HEK293 (cell line): ENCODE data around the gene SYT14.

ENCODE experiments used
- CTCF ChIA-PET: fragments of 350-600 bp; formaldehyde crosslinking; extraction: SDS; loops from one replicate; lab custom pipeline; 2021; ENCODE audit warnings: antibody characterized with exemption; lab: Yijun Ruan, JAX
- POLR2A ChIA-PET: fragments of 300-600 bp; formaldehyde crosslinking; extraction: SDS; loops from one replicate; lab custom pipeline; 2020; ENCODE audit warnings: antibody characterized with exemption, inconsistent platforms; lab: Yijun Ruan, JAX
- H3K27ac ChIP-seq: fragments of 200-500 bp; sonication (Bioruptor generic); 2 replicates; pipeline ENCODE4 v1.5.1; 2014; ENCODE audit warnings: low read depth, low read length, control low read depth, inconsistent platforms; ENCODE audit errors: extremely low read depth
- H3K36me3 ChIP-seq, 2 experiments: fragments of 200-500 bp in 1 of 2; sonication (Bioruptor generic) in 1 of 2; 1 replicate in 1 of 2; 2 replicates in 1 of 2; pipeline ENCODE4 v1.5.1; 2014 to 2017; ENCODE audit warnings: inconsistent platforms in 2 of 2, low read length in 2 of 2; ENCODE audit not compliant: control insufficient read depth in 2 of 2, insufficient read depth in 1 of 2
- H3K4me1 ChIP-seq: fragments of 200-500 bp; sonication (Bioruptor generic); 2 replicates; pipeline ENCODE4 v1.5.1; 2014; ENCODE audit warnings: mild to moderate bottlenecking, low read length, inconsistent platforms; ENCODE audit not compliant: control insufficient read depth, insufficient read depth
- H3K4me3 ChIP-seq: 2 replicates; pipeline ENCODE4 v1.5.1; 2011; ENCODE audit warnings: low read depth, mild to moderate bottlenecking, control low read depth, low read length, moderate library complexity
- H3K9me3 ChIP-seq: fragments of 200-500 bp; sonication (Bioruptor generic); 2 replicates; pipeline ENCODE4 v1.5.1; 2014; ENCODE audit warnings: low read depth, low read length, inconsistent platforms; ENCODE audit not compliant: control insufficient read depth, insufficient read depth
- BCL11A ChIP-seq: fragments of 450-650 bp; formaldehyde crosslinking; IDR thresholded peaks from 2 replicates; pipeline ENCODE4 v1.5.1; 2016; ENCODE audit warnings: low read depth, missing biosample characterization, missing genetic modification characterization
- FEZF1 ChIP-seq: fragments of 450-650 bp; formaldehyde crosslinking; IDR thresholded peaks from 2 replicates; pipeline ENCODE4 v1.5.1; 2016; ENCODE audit warnings: missing biosample characterization, missing genetic modification characterization
- KLF8 ChIP-seq: fragments of 450-650 bp; formaldehyde crosslinking; IDR thresholded peaks from 2 replicates; pipeline ENCODE4 v1.5.1; 2016; ENCODE audit warnings: missing biosample characterization, missing genetic modification characterization
- OSR2 ChIP-seq: fragments of 450-650 bp; formaldehyde crosslinking; IDR thresholded peaks from 2 replicates; pipeline ENCODE4 v1.5.1; 2016; ENCODE audit warnings: missing biosample characterization, missing genetic modification characterization
- OVOL3 ChIP-seq: fragments of 450-650 bp; formaldehyde crosslinking; IDR thresholded peaks from 2 replicates; pipeline ENCODE4 v1.5.1; 2016; ENCODE audit warnings: missing biosample characterization, missing genetic modification characterization
- REPIN1 ChIP-seq: fragments of 450-650 bp; formaldehyde crosslinking; IDR thresholded peaks from 2 replicates; pipeline ENCODE4 v1.5.1; 2017; ENCODE audit warnings: missing biosample characterization, missing genetic modification characterization, low read depth
- SP7 ChIP-seq: fragments of 450-650 bp; formaldehyde crosslinking; IDR thresholded peaks from 2 replicates; pipeline ENCODE4 v1.5.1; 2016; ENCODE audit warnings: missing biosample characterization, missing genetic modification characterization
- TCF7L2 ChIP-seq: IDR thresholded peaks from 2 replicates; pipeline ENCODE4 v1.6.1; 2011; ENCODE audit warnings: low read depth, mild to moderate bottlenecking, inconsistent platforms, low read length, moderate library complexity, borderline replicate concordance
- ZNF155 ChIP-seq: fragments of 450-650 bp; formaldehyde crosslinking; IDR thresholded peaks from 2 replicates; pipeline ENCODE4 v1.5.1; 2016; ENCODE audit warnings: missing biosample characterization, missing genetic modification characterization
- ZNF202 ChIP-seq: fragments of 450-650 bp; formaldehyde crosslinking; IDR thresholded peaks from 2 replicates; pipeline ENCODE4 v1.5.1; 2016; ENCODE audit warnings: missing biosample characterization, missing genetic modification characterization, borderline replicate concordance
- ZNF433 ChIP-seq: fragments of 450-650 bp; formaldehyde crosslinking; IDR thresholded peaks from 2 replicates; pipeline ENCODE4 v1.5.1; 2016; ENCODE audit warnings: missing biosample characterization, missing genetic modification characterization, low read depth
- ZNF621 ChIP-seq: fragments of 450-650 bp; formaldehyde crosslinking; IDR thresholded peaks from 2 replicates; pipeline ENCODE4 v1.5.1; 2017; ENCODE audit warnings: missing biosample characterization, missing genetic modification characterization
- ZNF629 ChIP-seq: fragments of 450-650 bp; formaldehyde crosslinking; IDR thresholded peaks from 2 replicates; pipeline ENCODE4 v1.5.1; 2017; ENCODE audit warnings: missing biosample characterization, missing genetic modification characterization
- ZNF664 ChIP-seq: fragments of 450-650 bp; formaldehyde crosslinking; IDR thresholded peaks from 2 replicates; pipeline ENCODE4 v1.5.1; 2016; ENCODE audit warnings: missing biosample characterization, missing genetic modification characterization
- ZNF843 ChIP-seq: fragments of 450-650 bp; formaldehyde crosslinking; IDR thresholded peaks from 2 replicates; pipeline ENCODE4 v1.5.1; 2016; ENCODE audit warnings: missing biosample characterization, missing genetic modification characterization
- ZXDB ChIP-seq: fragments of 450-650 bp; formaldehyde crosslinking; IDR thresholded peaks from 2 replicates; pipeline ENCODE4 v1.5.1; 2016; ENCODE audit warnings: missing biosample characterization, missing genetic modification characterization
- TF ChIP-seq, protein P1 (sequence below): fragments of 450-650 bp; formaldehyde crosslinking; IDR thresholded peaks from 2 replicates; pipeline ENCODE4 v1.5.1; 2017; ENCODE audit warnings: missing biosample characterization, missing genetic modification characterization
- TF ChIP-seq, protein P2 (sequence below): fragments of 450-650 bp; formaldehyde crosslinking; IDR thresholded peaks from 2 replicates; pipeline ENCODE4 v1.5.1; 2017; ENCODE audit warnings: missing biosample characterization, missing genetic modification characterization
- TF ChIP-seq, protein P3 (sequence below): fragments of 450-650 bp; formaldehyde crosslinking; IDR thresholded peaks from 2 replicates; pipeline ENCODE4 v1.5.1; 2016; ENCODE audit warnings: missing biosample characterization, missing genetic modification characterization
- TF ChIP-seq, protein P4 (sequence below): fragments of 450-650 bp; formaldehyde crosslinking; IDR thresholded peaks from 2 replicates; pipeline ENCODE4 v1.5.1; 2016; ENCODE audit warnings: missing biosample characterization, missing genetic modification characterization, borderline replicate concordance
- TF ChIP-seq, protein P5 (sequence below): fragments of 450-650 bp; formaldehyde crosslinking; IDR thresholded peaks from 2 replicates; pipeline ENCODE4 v1.5.1; 2016; ENCODE audit warnings: missing biosample characterization, missing genetic modification characterization, borderline replicate concordance

The SYT14 gene

DNA sequence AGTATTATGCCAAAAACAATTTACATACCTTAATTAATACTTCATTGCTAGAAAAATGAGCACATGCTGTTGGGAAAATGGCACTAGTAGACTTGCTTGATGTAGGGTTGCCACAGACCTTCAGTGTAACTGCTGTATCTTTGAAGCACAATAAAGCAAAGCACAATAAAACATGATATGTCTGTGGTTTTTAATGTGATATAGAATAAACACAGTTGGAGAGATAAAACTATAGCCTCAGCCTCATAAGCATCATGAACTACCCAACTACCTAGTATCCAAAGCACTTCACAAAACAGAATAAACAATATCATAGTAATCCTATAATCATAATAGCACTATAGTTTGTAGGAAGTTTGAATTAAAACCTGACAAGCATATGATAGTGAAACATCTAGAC is 143.5 kb downstream of the SYT14 start (continued):
- TF ChIP-seq REPIN1 (tag by site-specific recombination) (0 out of 2 replicates have a peak, but pooled peaks have one; percentile 55), BCL11A (tag by site-specific recombination) (peak; percentile 88), ZNF433 (tag by site-specific recombination) (no peak), SP7 (tag by site-specific recombination) (peak; percentile 43; the same call in 1 of the 2 replicates), OVOL3 (tag by site-specific recombination) (peak; percentile 93; the same call in 1 of the 2 replicates), ZNF621 (tag by site-specific recombination) (no peak), ZNF155 (tag by site-specific recombination) (no peak), ZNF664 (peak; percentile 78)
- TF ChIP-seq, protein P1, sequence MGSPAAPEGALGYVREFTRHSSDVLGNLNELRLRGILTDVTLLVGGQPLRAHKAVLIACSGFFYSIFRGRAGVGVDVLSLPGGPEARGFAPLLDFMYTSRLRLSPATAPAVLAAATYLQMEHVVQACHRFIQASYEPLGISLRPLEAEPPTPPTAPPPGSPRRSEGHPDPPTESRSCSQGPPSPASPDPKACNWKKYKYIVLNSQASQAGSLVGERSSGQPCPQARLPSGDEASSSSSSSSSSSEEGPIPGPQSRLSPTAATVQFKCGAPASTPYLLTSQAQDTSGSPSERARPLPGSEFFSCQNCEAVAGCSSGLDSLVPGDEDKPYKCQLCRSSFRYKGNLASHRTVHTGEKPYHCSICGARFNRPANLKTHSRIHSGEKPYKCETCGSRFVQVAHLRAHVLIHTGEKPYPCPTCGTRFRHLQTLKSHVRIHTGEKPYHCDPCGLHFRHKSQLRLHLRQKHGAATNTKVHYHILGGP: no peak
- TF ChIP-seq, protein P2, sequence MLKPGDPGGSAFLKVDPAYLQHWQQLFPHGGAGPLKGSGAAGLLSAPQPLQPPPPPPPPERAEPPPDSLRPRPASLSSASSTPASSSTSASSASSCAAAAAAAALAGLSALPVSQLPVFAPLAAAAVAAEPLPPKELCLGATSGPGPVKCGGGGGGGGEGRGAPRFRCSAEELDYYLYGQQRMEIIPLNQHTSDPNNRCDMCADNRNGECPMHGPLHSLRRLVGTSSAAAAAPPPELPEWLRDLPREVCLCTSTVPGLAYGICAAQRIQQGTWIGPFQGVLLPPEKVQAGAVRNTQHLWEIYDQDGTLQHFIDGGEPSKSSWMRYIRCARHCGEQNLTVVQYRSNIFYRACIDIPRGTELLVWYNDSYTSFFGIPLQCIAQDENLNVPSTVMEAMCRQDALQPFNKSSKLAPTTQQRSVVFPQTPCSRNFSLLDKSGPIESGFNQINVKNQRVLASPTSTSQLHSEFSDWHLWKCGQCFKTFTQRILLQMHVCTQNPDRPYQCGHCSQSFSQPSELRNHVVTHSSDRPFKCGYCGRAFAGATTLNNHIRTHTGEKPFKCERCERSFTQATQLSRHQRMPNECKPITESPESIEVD (tag by site-specific recombination): peak; percentile 85
- TF ChIP-seq, protein P3, sequence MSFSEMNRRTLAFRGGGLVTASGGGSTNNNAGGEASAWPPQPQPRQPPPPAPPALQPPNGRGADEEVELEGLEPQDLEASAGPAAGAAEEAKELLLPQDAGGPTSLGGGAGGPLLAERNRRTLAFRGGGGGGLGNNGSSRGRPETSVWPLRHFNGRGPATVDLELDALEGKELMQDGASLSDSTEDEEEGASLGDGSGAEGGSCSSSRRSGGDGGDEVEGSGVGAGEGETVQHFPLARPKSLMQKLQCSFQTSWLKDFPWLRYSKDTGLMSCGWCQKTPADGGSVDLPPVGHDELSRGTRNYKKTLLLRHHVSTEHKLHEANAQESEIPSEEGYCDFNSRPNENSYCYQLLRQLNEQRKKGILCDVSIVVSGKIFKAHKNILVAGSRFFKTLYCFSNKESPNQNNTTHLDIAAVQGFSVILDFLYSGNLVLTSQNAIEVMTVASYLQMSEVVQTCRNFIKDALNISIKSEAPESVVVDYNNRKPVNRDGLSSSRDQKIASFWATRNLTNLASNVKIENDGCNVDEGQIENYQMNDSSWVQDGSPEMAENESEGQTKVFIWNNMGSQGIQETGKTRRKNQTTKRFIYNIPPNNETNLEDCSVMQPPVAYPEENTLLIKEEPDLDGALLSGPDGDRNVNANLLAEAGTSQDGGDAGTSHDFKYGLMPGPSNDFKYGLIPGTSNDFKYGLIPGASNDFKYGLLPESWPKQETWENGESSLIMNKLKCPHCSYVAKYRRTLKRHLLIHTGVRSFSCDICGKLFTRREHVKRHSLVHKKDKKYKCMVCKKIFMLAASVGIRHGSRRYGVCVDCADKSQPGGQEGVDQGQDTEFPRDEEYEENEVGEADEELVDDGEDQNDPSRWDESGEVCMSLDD: no peak
- TF ChIP-seq, protein P4, sequence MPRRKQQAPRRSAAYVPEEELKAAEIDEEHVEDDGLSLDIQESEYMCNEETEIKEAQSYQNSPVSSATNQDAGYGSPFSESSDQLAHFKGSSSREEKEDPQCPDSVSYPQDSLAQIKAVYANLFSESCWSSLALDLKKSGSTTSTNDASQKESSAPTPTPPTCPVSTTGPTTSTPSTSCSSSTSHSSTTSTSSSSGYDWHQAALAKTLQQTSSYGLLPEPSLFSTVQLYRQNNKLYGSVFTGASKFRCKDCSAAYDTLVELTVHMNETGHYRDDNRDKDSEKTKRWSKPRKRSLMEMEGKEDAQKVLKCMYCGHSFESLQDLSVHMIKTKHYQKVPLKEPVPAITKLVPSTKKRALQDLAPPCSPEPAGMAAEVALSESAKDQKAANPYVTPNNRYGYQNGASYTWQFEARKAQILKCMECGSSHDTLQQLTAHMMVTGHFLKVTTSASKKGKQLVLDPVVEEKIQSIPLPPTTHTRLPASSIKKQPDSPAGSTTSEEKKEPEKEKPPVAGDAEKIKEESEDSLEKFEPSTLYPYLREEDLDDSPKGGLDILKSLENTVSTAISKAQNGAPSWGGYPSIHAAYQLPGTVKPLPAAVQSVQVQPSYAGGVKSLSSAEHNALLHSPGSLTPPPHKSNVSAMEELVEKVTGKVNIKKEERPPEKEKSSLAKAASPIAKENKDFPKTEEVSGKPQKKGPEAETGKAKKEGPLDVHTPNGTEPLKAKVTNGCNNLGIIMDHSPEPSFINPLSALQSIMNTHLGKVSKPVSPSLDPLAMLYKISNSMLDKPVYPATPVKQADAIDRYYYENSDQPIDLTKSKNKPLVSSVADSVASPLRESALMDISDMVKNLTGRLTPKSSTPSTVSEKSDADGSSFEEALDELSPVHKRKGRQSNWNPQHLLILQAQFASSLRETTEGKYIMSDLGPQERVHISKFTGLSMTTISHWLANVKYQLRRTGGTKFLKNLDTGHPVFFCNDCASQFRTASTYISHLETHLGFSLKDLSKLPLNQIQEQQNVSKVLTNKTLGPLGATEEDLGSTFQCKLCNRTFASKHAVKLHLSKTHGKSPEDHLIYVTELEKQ (tag by site-specific recombination): peak; percentile 88; the same call in 1 of the 2 replicates

DNA sequence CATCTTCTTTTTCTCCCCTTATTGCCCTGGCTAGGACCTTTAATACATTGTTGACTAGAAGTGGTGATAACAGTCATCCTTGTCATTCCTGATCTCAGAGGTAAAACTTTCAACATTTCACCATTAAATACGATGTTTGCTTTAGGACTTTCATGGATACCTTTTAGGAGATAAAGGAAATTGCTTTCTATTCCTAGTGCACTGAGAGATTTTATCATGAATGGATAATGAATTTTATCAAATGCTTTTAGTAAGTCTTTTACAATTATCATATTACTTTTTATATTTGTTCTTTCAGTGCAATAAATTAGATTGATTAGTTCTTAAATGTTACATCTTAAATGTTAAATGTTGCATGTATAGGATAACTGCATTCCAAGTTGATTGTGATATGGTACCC is 147.3 kb downstream of the SYT14 start:
- Histone ChIP-seq H3K36me3 (no peaks in the 10 kb centered on the region), H3K27ac (no peak overlapping the region), H3K9me3 (no peaks in the 10 kb centered on the region), H3K4me3 (no peak overlapping the region), H3K4me1 (peaks cover 26% of the 10 kb centered on the region)
- CTCF ChIA-PET: interaction anchor here (0.6 to 0.7 kb wide), 2 partner anchors 232 to 495 kb away, joined by 3 read pairs; no protein-coding TSS in a partner anchor
- POLR2A ChIA-PET: no interaction called here
- TF ChIP-seq OSR2 (tag by site-specific recombination) (peak; percentile 54; the same call in 1 of the 2 replicates), ZNF629 (tag by site-specific recombination) (no peak), ZNF202 (tag by site-specific recombination) (no peak), TCF7L2 (peak; percentile 52; the same call in 1 of the 2 replicates), ZXDB (tag by site-specific recombination) (peak; percentile 82), FEZF1 (tag by site-specific recombination) (peak; percentile 59), KLF8 (0 out of 2 replicates have a peak, but pooled peaks have one; percentile 32), ZNF843 (tag by site-specific recombination) (peak; percentile 70), OVOL3 (tag by site-specific recombination) (0 out of 2 replicates have a peak, but pooled peaks have one; percentile 10)
- TF ChIP-seq, protein P2 (tag by site-specific recombination): peak; percentile 21; the same call in 1 of the 2 replicates
- TF ChIP-seq, protein P5, sequence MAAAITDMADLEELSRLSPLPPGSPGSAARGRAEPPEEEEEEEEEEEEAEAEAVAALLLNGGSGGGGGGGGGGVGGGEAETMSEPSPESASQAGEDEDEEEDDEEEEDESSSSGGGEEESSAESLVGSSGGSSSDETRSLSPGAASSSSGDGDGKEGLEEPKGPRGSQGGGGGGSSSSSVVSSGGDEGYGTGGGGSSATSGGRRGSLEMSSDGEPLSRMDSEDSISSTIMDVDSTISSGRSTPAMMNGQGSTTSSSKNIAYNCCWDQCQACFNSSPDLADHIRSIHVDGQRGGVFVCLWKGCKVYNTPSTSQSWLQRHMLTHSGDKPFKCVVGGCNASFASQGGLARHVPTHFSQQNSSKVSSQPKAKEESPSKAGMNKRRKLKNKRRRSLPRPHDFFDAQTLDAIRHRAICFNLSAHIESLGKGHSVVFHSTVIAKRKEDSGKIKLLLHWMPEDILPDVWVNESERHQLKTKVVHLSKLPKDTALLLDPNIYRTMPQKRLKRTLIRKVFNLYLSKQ (tag by site-specific recombination): no peak
- TF ChIP-seq, protein P1: peak; percentile 66
